Colonic mucosa (tissue), 4 donors: ENCODE data around the gene SYNDIG1. TPM values are rescaled to one million over a fixed set of nuclear protein-coding genes. Genes with fewer than 3 reads are reported as not detected.

Experiments
- DNase-seq: peaks from one replicate; pipeline ENCODE4 v3.0.0-alpha.2; 2020
- H3K27ac ChIP-seq: fragments of 200-600 bp; one replicate; pipeline ENCODE4 v1.8.0; 2021
- H3K27me3 ChIP-seq: fragments of 200-600 bp; one replicate; pipeline ENCODE4 v1.8.0; 2021
- H3K36me3 ChIP-seq: fragments of 200-600 bp; one replicate; pipeline ENCODE4 v1.8.0; 2021
- H3K4me1 ChIP-seq: fragments of 200-600 bp; one replicate; pipeline ENCODE4 v1.8.0; 2021; ENCODE audit warnings: mild to moderate bottlenecking
- H3K4me3 ChIP-seq: fragments of 200-600 bp; one replicate; pipeline ENCODE4 v1.8.0; 2021
- H3K9ac ChIP-seq, 2 donors: one replicate each; pipeline ENCODE4 v1.7.0; 2013; ENCODE audit warnings: control low read depth in 2 of 2, low read depth in 2 of 2, low read length in 2 of 2
- H3K9me3 ChIP-seq: fragments of 200-600 bp; one replicate; pipeline ENCODE4 v1.8.0; 2021
- intact Hi-C: fragments of 100-400 bp; cut with DNase I; formaldehyde crosslinking; loops from one replicate; pipeline ENCODE4 v1.14.1; 2022
- total RNA-seq, 2 donors: library from RNA; stranded (reverse); fragmentation: NEBNext Ultra II Directional in 1 of 2; extraction: Animal tissue kit (Norgen Biotek cat#: 25700) in 1 of 2; gene quantifications; one replicate each; pipeline ENCODE4 v1.2.1, GENCODE V29; 2021
- TF ChIP-seq, protein P1 (sequence below): fragments of 200-600 bp; IDR thresholded peaks from one replicate; pipeline ENCODE4 v1.8.0; 2022; ENCODE audit warnings: antibody characterized with exemption, mild to moderate bottlenecking
- donor health status: healthy.
- donor health status: DM: no; HTN: no; CAD: no.
- donor health status: DM: no; HTN: no; CAD: no.

The SYNDIG1 gene
- total RNA-seq, 2 donors from 2014 or later = 0.10 to 0.19 TPM

DNA sequence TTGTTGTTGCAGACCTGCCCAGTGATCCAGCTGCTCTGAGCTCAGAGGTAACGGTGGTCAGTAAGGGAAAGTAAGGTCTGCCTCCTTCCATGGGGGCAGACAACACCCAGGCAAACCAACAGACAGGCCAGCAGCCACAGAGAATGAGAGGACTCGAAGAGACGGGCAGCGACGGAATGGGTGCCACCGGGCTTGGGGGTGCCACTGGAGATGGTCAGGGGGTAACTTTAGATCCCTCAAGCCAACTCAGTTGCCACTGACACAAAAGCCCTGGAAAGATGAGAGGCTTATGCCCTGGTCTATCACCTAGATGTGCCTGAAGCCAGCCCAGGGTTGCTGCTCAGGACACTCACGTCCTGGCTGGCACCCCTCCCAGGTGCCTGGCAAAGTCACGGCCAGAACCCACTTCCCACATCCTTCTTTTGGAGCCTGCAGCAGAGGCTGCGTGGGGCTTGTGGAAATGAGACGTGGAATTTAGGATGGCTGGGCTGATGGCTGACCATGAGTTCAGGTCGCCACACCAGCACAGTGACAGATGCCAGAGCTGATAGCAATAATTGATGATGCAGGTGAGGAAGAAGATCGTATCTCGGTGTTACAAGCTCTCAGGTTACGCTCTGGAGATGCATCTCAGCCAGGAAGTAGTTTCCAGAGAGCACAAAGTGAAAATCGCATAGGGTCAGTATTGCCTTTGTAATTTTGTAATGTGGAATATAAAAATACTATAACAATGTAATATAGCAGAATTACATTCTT is 209.1 kb downstream of the SYNDIG1 start:
- TF ChIP-seq, protein P1, sequence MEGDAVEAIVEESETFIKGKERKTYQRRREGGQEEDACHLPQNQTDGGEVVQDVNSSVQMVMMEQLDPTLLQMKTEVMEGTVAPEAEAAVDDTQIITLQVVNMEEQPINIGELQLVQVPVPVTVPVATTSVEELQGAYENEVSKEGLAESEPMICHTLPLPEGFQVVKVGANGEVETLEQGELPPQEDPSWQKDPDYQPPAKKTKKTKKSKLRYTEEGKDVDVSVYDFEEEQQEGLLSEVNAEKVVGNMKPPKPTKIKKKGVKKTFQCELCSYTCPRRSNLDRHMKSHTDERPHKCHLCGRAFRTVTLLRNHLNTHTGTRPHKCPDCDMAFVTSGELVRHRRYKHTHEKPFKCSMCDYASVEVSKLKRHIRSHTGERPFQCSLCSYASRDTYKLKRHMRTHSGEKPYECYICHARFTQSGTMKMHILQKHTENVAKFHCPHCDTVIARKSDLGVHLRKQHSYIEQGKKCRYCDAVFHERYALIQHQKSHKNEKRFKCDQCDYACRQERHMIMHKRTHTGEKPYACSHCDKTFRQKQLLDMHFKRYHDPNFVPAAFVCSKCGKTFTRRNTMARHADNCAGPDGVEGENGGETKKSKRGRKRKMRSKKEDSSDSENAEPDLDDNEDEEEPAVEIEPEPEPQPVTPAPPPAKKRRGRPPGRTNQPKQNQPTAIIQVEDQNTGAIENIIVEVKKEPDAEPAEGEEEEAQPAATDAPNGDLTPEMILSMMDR = no peak
- Histone ChIP-seq H3K4me1 (no peaks in the 10 kb centered on the region), H3K9ac (no peak overlapping the region), H3K27ac (no peak overlapping the region), H3K27me3 (no peaks in the 10 kb centered on the region), H3K4me3 (no peak overlapping the region), H3K36me3 (no peaks in the 10 kb centered on the region), H3K9me3 (no peaks in the 10 kb centered on the region)
- intact Hi-C loops = no loop called here
- no peak for DNase-seq

DNA sequence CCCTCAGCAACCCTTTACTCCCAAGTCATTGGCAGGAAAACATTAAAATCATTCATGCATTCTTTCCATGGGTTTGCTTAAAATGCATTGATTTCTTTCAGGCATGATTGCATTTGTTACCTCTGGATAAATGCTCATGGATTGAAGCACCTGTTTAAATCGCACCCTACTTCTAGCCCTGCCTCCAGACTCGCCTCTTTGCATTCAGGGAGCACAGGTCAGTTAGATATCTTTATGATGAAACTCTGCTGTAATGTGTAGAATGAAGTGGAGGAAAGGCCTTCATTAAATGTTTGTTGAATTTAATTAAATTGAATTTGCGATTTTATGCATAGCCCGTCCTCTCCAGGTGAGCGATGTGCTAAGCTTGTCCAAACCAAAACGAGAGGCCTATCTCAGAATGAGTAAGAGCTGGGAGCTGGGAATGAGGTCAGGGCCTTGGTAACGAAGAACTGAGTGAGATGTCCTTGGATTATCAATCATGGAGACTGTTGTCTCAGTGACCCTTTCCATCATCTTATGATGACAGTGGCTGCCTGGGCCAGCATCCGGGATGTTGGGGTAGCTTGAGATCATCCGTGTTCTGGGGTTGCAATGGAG is 210.1 kb downstream of the SYNDIG1 start:
- no peak overlapping the region for H3K27ac ChIP-seq
- no peaks in the 10 kb centered on the region for H3K9me3 ChIP-seq
- intact Hi-C loops = no loop called here
- no peaks in the 10 kb centered on the region for H3K4me1 ChIP-seq
- no peak overlapping the region for H3K9ac ChIP-seq
- DNase-seq = no peak
- H3K36me3 ChIP-seq = no peaks in the 10 kb centered on the region
- H3K27me3 ChIP-seq = no peaks in the 10 kb centered on the region
- no peak overlapping the region for H3K4me3 ChIP-seq
- TF ChIP-seq, protein P1 = no peak

DNA sequence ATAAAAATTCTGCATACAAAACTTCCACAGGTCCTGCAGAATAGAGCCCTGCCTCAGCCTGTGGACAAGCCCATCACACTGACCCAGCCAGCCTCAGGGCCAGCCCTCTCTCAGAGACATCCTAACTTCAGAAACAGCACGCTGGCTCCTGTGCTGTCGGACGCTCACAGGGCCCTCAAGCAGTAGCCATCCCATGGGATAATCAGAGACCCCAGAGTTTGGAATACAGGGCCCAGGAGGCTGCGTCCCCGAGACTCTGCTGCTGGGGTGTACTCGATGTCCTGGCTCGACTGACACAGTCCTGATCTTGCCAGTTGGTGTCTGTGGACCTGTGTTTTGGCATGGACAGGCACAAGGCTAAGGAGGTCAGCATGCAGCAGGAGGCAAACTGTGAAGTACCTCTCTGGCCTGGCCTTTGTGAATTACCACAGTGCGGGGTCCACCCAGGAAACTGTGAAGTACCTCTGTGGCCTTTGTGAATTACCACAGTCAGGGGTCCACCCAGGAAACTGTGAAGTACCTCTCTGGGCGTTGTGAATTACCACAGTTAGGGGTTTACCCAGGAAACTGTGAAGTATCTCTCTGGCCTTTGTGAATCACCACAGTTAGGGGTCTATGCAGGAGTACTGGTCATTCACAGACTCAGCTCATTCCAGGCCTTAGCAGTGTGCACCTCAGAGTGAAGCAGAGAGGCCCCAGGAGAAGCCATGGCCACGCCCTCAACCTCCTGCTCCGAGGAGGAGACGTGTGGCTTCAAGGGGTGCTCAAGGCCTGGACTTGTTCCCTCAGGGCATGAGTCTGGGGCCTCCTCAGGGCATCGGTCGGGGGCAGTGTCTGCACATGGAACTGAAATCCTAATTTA is 212.4 kb downstream of the SYNDIG1 start:
- TF ChIP-seq, protein P1 = no peak
- Histone ChIP-seq H3K27me3 (no peaks in the 10 kb centered on the region), H3K27ac (no peak overlapping the region), H3K9me3 (no peaks in the 10 kb centered on the region), H3K36me3 (no peaks in the 10 kb centered on the region), H3K4me3 (no peak overlapping the region), H3K4me1 (no peaks in the 10 kb centered on the region), H3K9ac (no peak overlapping the region)
- DNase-seq = no peak
- intact Hi-C loops = no loop called here

DNA sequence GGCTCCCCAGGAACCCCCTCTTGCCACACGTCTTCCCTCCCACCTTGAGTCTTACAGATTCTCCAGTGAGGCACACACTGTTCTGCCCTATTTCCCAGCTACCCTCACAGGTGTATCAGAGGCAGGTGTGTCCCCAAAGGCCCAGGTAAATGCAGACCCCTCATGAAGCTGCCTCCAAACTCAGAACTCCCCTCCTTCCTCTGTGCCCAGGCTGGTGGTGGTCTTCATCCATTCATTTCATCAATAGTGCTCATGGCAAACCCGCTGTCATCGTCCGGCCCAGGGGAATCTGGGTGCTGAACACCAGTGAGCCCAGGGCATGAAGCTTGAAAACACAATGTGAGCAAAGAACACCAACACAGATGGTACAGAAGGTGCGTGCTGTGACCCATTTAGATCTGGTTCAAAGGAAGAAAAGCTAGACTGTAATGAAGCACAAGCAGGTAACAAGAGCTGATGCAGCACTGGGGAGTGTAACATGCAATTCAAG is 213.1 kb downstream of the SYNDIG1 start:
- intact Hi-C loops = no loop called here
- H3K9ac ChIP-seq = no peak overlapping the region
- no peaks in the 10 kb centered on the region for H3K9me3 ChIP-seq
- no peaks in the 10 kb centered on the region for H3K27me3 ChIP-seq
- TF ChIP-seq, protein P1 = no peak
- no peak overlapping the region for H3K4me3 ChIP-seq
- H3K36me3 ChIP-seq = no peaks in the 10 kb centered on the region
- H3K4me1 ChIP-seq = no peaks in the 10 kb centered on the region
- no peak overlapping the region for H3K27ac ChIP-seq
- DNase-seq = no peak

DNA sequence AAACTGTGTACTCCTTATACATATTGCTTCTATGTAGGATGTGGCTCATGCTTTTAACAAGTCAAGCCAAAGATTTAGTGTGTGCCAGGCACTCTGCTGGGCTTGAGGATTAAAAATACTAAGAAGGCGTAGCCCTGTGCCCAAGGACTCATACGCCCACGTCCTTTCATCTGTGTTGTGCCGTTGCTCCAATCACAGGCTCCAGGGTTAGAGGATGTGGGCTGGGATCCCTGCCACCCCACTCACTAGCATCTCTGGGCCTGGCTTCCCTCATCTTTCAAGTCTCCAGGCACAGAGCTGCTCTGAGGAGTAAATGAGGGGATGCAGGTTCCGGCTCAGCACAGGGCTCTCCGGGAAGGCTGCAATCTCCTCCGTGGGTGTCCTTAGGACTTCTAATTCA is 214.2 kb downstream of the SYNDIG1 start:
- H3K4me3 ChIP-seq = no peak overlapping the region
- H3K9me3 ChIP-seq = no peaks in the 10 kb centered on the region
- TF ChIP-seq, protein P1 = no peak
- no peaks in the 10 kb centered on the region for H3K27me3 ChIP-seq
- intact Hi-C loops = no loop called here
- H3K36me3 ChIP-seq = no peaks in the 10 kb centered on the region
- H3K9ac ChIP-seq = no peak overlapping the region
- H3K4me1 ChIP-seq = no peaks in the 10 kb centered on the region
- H3K27ac ChIP-seq = no peak overlapping the region
- DNase-seq = no peak
